ENCODE measurements around the gene GPR152. TPM values are rescaled to one million over a fixed set of nuclear protein-coding genes. Genes with fewer than 3 reads are reported as not detected.

GPR152 gene
- total RNA-seq, 1 experiment from 2014 or later, result not detected

DNA sequence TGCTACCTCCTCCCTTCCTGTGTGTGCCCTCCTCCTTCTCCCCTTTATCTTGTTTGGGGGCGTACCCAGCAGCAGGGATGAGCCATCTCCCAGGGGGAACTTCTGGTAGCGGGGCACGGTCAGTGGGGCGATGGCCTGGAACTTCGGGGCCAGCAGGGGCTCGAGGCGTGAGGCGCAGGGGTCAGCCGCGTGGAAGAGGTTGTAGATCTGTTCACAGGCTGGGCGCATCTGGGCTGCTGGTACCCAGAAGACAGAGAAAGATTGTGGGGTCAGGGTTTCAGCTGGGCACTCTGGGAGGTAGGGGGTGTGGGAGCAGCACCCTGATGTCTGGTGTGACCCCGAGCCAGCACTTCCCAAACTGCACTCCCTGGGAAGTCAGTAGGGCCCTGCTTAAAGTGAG is 43.6 kb upstream of the GPR152 start:
- H2AFZ ChIP-seq (ENCODE audit: low read length), result no peak overlapping the region
- no peak overlapping the region for H3K4me2 ChIP-seq (ENCODE audit: low read depth, low read length, poor library complexity, severe bottlenecking)
- H3K36me3 ChIP-seq (ENCODE audit: insufficient read depth, low read length), result peaks cover 23% of the 10 kb centered on the region
- no peak overlapping the region for H3K9ac ChIP-seq (ENCODE audit: low read length)
- no peaks in the 10 kb centered on the region for H3K9me2 ChIP-seq (replicated peaks; ENCODE audit: insufficient read depth, low read length)
- no peak overlapping the region for H3K4me3 ChIP-seq (ENCODE audit: low read length)
- DNase-seq, result no peak
- H3K27ac ChIP-seq (ENCODE audit: low read length), result no peak overlapping the region
- no peaks in the 10 kb centered on the region for H3K4me1 ChIP-seq (ENCODE audit: low read length)
- peaks cover 2% of the 10 kb centered on the region; the same call in 1 of the 2 replicates for H3K79me2 ChIP-seq (ENCODE audit: low read length)
- peaks cover 9% of the 10 kb centered on the region; the same call in 1 of the 2 replicates for H4K20me1 ChIP-seq (ENCODE audit: insufficient read depth, low read depth, low read length)
- H3K27me3 ChIP-seq (ENCODE audit: low read length), result no peaks in the 10 kb centered on the region
- no peaks in the 10 kb centered on the region for H3K9me3 ChIP-seq (ENCODE audit: low read length)

DNA sequence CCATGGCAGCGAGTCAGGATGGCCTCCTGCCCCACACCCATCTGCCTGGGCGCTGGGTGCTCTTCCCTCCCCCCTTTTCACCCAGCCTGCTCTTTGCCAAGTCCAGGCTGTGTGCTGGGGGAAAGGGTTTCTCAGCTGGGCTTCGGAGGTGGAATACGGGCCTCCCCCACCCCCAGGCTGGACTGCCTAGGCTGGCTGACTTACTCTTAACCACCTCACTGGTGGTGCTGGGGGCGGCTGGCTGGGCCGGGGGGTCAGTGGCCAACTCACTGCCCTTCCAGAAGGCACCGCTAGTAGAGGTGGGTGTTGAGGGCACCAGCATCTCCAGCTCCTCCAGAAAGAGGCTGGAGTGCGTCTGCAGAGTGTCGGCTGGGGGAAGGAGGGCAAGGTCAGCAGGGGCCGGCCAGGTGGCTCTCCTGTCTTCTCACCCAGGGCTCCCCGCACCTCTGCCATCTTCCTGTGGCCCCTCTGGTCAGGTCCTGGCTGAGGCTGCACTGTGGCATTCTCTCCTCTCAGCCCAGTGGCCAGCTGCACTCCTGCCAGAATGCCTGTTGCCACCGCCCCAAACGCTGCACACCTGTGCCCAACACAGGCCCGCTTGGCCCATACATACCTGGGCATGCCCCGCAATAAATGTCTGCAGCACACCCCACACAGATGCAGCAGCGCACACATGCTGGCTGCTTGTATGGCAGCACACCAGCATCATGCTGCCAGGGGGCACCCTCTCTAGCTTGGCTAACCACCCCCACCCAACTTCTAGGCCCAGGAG is 42.9 kb upstream of the GPR152 start:
- Histone ChIP-seq H3K27ac (ENCODE audit: low read length) (no peak overlapping the region), H3K9me2 (replicated peaks; ENCODE audit: insufficient read depth, low read length) (no peaks in the 10 kb centered on the region), H3K9me3 (ENCODE audit: low read length) (no peaks in the 10 kb centered on the region), H3K4me1 (ENCODE audit: low read length) (peaks cover 7% of the 10 kb centered on the region), H3K27me3 (ENCODE audit: low read length) (no peaks in the 10 kb centered on the region), H4K20me1 (ENCODE audit: insufficient read depth, low read depth, low read length) (0 out of 2 replicates have a peak, but pooled peaks cover 2% of the 10 kb centered on the region), H2AFZ (ENCODE audit: low read length) (no peak overlapping the region), H3K79me2 (ENCODE audit: low read length) (no peaks in the 10 kb centered on the region), H3K36me3 (ENCODE audit: insufficient read depth, low read length) (peaks cover 16% of the 10 kb centered on the region; the same call in 1 of the 2 replicates), H3K9ac (ENCODE audit: low read length) (no peak overlapping the region), H3K4me3 (ENCODE audit: low read length) (no peak overlapping the region), H3K4me2 (ENCODE audit: low read depth, low read length, poor library complexity, severe bottlenecking) (no peak overlapping the region)
- DNase-seq, result no peak

DNA sequence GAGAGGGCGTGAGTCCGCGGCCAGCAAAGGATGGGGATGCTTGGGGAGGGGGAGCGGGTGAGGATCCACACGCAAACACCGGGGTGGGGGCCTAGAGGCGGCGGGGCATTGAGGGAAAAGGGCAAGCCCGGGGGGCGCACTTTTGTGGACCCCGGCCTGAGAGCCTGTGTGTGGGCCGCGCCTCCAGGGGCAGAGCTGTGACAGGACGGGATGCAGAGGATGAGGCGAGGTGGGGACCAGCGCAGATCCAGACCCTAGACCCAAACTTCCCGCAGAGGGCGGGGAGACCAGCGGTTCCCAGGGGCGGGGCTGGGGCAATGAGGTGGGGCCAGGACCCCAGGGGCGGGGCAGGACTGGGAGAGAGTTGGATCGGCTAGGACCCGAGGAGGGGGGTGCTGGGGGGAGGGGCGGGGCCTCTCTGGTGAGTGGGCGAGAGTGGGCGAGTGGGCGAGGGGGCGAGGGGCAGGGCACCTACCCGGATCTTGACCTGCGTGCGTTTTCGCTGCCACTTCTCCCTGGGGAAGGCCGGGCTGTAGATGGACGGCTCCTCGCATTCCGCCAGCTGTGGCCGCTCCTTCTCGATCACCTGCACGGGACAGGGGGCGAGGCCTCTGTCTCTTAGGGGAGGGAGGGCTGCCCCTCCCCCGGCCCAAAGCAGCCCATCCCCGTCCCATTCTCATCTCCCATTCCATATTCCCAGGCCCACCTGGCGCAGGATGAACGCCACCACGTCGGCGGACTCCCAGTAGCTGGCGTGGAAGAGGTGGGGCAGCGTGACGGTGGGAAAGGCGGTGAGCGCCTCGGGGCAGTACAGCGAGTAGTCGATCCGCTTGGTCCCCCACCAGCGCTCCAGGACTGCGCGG is 42.1 kb upstream of the GPR152 start:
- no peak overlapping the region for H3K4me2 ChIP-seq (ENCODE audit: low read depth, low read length, poor library complexity, severe bottlenecking)
- no peak overlapping the region for H3K27ac ChIP-seq (ENCODE audit: low read length)
- H3K36me3 ChIP-seq (ENCODE audit: insufficient read depth, low read length), result peaks cover 15% of the 10 kb centered on the region; the same call in 1 of the 2 replicates
- no peaks in the 10 kb centered on the region for H4K20me1 ChIP-seq (ENCODE audit: insufficient read depth, low read depth, low read length)
- no peak overlapping the region for H3K4me3 ChIP-seq (ENCODE audit: low read length)
- H3K27me3 ChIP-seq (ENCODE audit: low read length), result no peaks in the 10 kb centered on the region
- H2AFZ ChIP-seq (ENCODE audit: low read length), result no peak overlapping the region
- no peak overlapping the region for H3K9ac ChIP-seq (ENCODE audit: low read length)
- H3K9me3 ChIP-seq (ENCODE audit: low read length), result no peaks in the 10 kb centered on the region
- H3K9me2 ChIP-seq (replicated peaks; ENCODE audit: insufficient read depth, low read length), result no peaks in the 10 kb centered on the region
- H3K79me2 ChIP-seq (ENCODE audit: low read length), result no peaks in the 10 kb centered on the region
- DNase-seq, result peak; percentile 42
- H3K4me1 ChIP-seq (ENCODE audit: low read length), result peaks cover 7% of the 10 kb centered on the region

DNA sequence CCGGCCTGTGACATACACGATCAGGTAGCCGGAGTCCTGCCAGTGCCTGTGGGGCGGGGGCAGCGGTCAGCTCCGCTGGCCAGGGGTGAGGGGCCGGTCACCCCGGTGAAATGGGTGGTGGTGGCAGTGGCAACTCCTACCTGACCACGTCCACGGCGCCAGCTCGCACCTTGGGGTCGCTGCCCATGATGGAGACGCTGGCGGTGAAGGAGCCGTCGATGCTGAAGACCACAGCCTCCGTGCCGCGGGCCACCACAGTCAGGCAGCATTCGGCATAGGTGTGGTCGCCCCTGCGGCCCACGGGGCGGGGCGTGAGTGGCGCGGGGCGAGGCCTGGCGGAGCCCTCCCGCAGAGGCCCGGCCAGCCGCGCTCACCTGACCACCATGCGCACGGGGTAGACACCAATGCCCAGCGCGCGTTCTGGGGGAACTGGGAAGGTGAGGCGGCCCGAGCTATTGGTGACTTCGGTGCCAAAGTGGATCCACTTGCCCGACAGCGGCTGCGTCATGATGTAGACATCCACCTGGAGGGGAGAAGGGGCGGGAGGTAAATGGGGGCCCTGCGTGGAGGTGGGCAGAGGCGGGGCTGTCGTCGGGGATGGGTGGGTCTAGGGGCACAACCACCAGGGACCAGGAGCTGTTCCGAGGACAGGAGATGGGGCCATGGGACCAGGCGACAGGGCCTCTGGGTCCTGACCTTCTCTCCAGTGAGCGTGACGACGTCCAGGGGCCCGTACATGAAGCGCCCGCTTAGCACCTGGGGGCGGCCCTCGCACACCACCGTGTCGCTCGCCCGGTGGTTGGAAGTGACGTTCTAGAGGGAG is 41.2 kb upstream of the GPR152 start:
- Histone ChIP-seq H3K4me2 (ENCODE audit: low read depth, low read length, poor library complexity, severe bottlenecking) (no peak overlapping the region), H4K20me1 (ENCODE audit: insufficient read depth, low read depth, low read length) (no peaks in the 10 kb centered on the region), H3K4me1 (ENCODE audit: low read length) (peaks cover 11% of the 10 kb centered on the region), H3K27me3 (ENCODE audit: low read length) (no peaks in the 10 kb centered on the region), H3K79me2 (ENCODE audit: low read length) (no peaks in the 10 kb centered on the region), H3K36me3 (ENCODE audit: insufficient read depth, low read length) (peaks cover 15% of the 10 kb centered on the region; the same call in 1 of the 2 replicates), H3K9me2 (replicated peaks; ENCODE audit: insufficient read depth, low read length) (no peaks in the 10 kb centered on the region), H2AFZ (ENCODE audit: low read length) (no peak overlapping the region), H3K4me3 (ENCODE audit: low read length) (no peak overlapping the region), H3K9ac (ENCODE audit: low read length) (no peak overlapping the region), H3K9me3 (ENCODE audit: low read length) (no peaks in the 10 kb centered on the region), H3K27ac (ENCODE audit: low read length) (no peak overlapping the region)
- peak; percentile 32 for DNase-seq

DNA sequence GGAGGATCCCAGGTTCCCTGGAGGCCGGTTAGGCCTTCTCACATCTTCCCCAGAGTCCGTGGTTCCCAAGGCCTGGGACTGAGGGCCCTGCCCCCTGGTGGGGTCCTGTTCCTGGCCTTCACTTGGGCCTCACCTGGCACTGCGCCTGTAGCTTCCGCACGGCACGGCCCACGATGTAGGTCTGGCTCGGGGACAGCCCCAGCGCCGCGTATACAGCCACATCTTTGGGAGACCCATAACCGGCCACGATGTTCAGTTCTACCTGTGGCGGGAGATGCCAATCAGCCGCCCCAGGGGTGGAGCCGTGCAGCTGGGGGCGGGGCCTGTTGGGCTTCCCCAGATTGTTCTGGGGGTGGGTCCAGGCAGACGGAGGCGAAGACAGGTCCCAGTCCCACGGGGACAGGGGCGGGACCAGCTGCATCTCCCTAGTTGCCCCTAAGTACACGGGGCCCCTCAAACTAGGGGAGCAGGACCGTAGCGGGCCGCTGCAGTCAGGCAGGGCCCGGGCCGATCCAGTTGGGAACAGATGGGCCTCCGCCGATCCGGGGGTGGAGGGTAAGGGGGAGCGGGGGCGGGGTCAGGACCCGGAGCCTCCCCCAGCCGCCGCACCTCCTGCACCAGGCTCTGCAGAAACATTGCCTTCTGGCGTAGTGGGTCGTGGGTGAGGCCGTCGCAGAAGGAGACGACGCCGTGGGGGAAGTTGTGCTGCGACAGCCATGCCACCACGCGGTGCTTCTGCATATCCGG is 40.4 kb upstream of the GPR152 start:
- Histone ChIP-seq H3K27ac (ENCODE audit: low read length) (no peak overlapping the region), H3K9me3 (ENCODE audit: low read length) (no peaks in the 10 kb centered on the region), H2AFZ (ENCODE audit: low read length) (no peak overlapping the region), H3K9ac (ENCODE audit: low read length) (no peak overlapping the region), H3K4me3 (ENCODE audit: low read length) (no peak overlapping the region), H3K79me2 (ENCODE audit: low read length) (no peaks in the 10 kb centered on the region), H3K4me1 (ENCODE audit: low read length) (peaks cover 13% of the 10 kb centered on the region), H3K36me3 (ENCODE audit: insufficient read depth, low read length) (peaks cover 15% of the 10 kb centered on the region; the same call in 1 of the 2 replicates), H3K4me2 (ENCODE audit: low read depth, low read length, poor library complexity, severe bottlenecking) (no peak overlapping the region), H3K27me3 (ENCODE audit: low read length) (no peaks in the 10 kb centered on the region), H4K20me1 (ENCODE audit: insufficient read depth, low read depth, low read length) (no peaks in the 10 kb centered on the region), H3K9me2 (replicated peaks; ENCODE audit: insufficient read depth, low read length) (no peaks in the 10 kb centered on the region)
- peak; percentile 84 for DNase-seq

DNA sequence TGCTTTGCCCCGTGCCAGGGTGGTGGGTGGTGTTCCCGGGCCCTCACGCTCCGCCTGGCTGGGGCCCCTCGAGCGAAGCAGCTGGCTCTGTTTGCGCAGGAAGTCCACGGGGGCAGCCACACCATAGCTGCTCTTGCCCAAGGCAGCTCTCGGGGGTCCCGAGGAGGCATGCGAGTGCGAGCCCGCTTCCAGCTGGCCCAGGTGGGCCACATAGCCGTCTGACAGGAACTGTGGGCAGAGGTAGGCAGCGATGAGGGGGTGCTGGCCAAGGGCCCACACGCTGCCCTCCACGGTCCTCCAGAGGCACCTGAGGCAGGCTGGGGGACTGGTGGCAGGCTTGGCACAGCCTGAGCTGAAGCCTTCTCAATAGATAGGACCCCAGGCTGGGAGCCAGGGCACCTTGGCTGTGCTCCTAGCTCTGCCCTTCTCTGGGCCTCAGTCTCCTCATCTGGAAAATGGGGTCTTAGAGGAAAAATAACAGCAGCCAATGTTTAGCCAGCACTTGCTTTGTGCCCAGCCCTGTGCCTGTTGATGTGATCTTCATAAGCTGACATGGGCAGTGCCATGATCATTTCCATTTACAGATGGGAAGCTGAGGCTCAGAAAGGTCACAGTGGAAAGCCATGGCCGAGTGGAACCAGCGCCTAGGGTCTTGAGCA is 39.7 kb upstream of the GPR152 start:
- Histone ChIP-seq H3K36me3 (ENCODE audit: insufficient read depth, low read length) (peaks cover 15% of the 10 kb centered on the region; the same call in 1 of the 2 replicates), H3K27me3 (ENCODE audit: low read length) (no peaks in the 10 kb centered on the region), H3K4me1 (ENCODE audit: low read length) (peaks cover 13% of the 10 kb centered on the region), H3K9me2 (replicated peaks; ENCODE audit: insufficient read depth, low read length) (no peaks in the 10 kb centered on the region), H4K20me1 (ENCODE audit: insufficient read depth, low read depth, low read length) (no peaks in the 10 kb centered on the region), H3K9me3 (ENCODE audit: low read length) (no peaks in the 10 kb centered on the region), H3K79me2 (ENCODE audit: low read length) (no peaks in the 10 kb centered on the region), H2AFZ (ENCODE audit: low read length) (no peak overlapping the region), H3K4me2 (ENCODE audit: low read depth, low read length, poor library complexity, severe bottlenecking) (no peak overlapping the region), H3K27ac (ENCODE audit: low read length) (no peak overlapping the region), H3K9ac (ENCODE audit: low read length) (no peak overlapping the region), H3K4me3 (ENCODE audit: low read length) (no peak overlapping the region)
- DNase-seq, result peak; percentile 41
